ENCODE data around the gene SLC39A3.

SLC39A3 gene

GRCh38 chr19:2702170-2703076 lies 37.4 kb downstream of the SLC39A3 start, which contains the start of gene GNG7:
GNG7 (minus strand) TSS chr19:2702694; CDS start chr19:2520688, 182,006 bp downstream.
- DNase-seq, result peak; percentile 25 to 95 (median 84)

GRCh38 chr19:2701361-2702169 lies 38.3 kb downstream of the SLC39A3 start:
- DNase-seq, result peak in 1 of 14 donors; percentile 40

GRCh38 chr19:2700660-2701360 lies 39.0 kb downstream of the SLC39A3 start:
- peak in 4 of 14 donors; percentile 31 to 40 (median 34) for DNase-seq

- DNase-seq, result peak in 1 of 14 donors; percentile 27
These were observed 40.2 kb downstream of the SLC39A3 start for GRCh38 chr19:2699413-2700140.

- peak in 3 of 14 donors; percentile 31 to 51 (median 38) for DNase-seq
These were observed 45.6 kb downstream of the SLC39A3 start for GRCh38 chr19:2694196-2694595.

GRCh38 chr19:2693492-2694160 lies 46.2 kb downstream of the SLC39A3 start:
- peak in 1 of 14 donors; percentile 30 for DNase-seq

GRCh38 chr19:2691951-2692350 lies 47.9 kb downstream of the SLC39A3 start:
- peak in 12 of 14 donors; percentile 20 to 83 (median 62) for DNase-seq

GRCh38 chr19:2690856-2691255 lies 49.0 kb downstream of the SLC39A3 start:
- DNase-seq, result no peak

- peak in 1 of 14 donors; percentile 29 for DNase-seq
These were observed 53.5 kb downstream of the SLC39A3 start for GRCh38 chr19:2686360-2686759.

GRCh38 chr19:2685204-2685704 lies 54.6 kb downstream of the SLC39A3 start:
- DNase-seq, result no peak

- DNase-seq, result no peak
These were observed 56.3 kb downstream of the SLC39A3 start for GRCh38 chr19:2683430-2684003.
